Measurements from ENCODE around the gene GPR135. TPM values are rescaled to one million over a fixed set of nuclear protein-coding genes. Genes with fewer than 3 reads are reported as not detected.

Gene GPR135
- total and polyA plus RNA-seq, 2 donors (not counting 1 experiment from before 2014, with no cell fraction given): 2.1 to 3.0 TPM

- Histone ChIP-seq H3K27me3 (ENCODE audit: control insufficient read depth, insufficient read depth, low read length) (no peaks in the 10 kb centered on the region), H3K4me3 (replicated peaks in 1 of 4; ENCODE audit: control extremely low read depth in 1 of 4, insufficient read depth in 1 of 4, low read depth in 3 of 4, low read length in 4 of 4) (no peak overlapping the region), H4K20me1 (ENCODE audit: control insufficient read depth, extremely low read depth, insufficient read depth, low read length) (no peaks in the 10 kb centered on the region), H3K4me1 (ENCODE audit: control insufficient read depth, extremely low read depth, insufficient read depth, low read length) (no peaks in the 10 kb centered on the region), H3K9ac (ENCODE audit: insufficient read depth, low read length) (no peak overlapping the region), H2AFZ (ENCODE audit: low read length) (no peak overlapping the region), H3K27ac (ENCODE audit: insufficient read depth, low read length) (no peak overlapping the region), H3K4me2 (ENCODE audit: extremely low read depth, insufficient read depth, low read length) (no peak overlapping the region), H3K9me3 (ENCODE audit: control insufficient read depth, insufficient read depth, low read depth, low read length) (no peaks in the 10 kb centered on the region), H3K36me3 (ENCODE audit: control insufficient read depth, insufficient read depth, low read length) (no peaks in the 10 kb centered on the region), H3K79me2 (ENCODE audit: control insufficient read depth, insufficient read depth, low read length) (no peaks in the 10 kb centered on the region)
- no peak for DNase-seq (ENCODE audit: low read depth in 2 of 2)
- no peak for TF ChIP-seq EZH2 (IDR thresholded peaks at IDR 0.05; ENCODE audit: low read length, missing control alignments)
Measured at GRCh38 chr14:59510966-59511365, 45.8 kb upstream of the GPR135 start.

DNA sequence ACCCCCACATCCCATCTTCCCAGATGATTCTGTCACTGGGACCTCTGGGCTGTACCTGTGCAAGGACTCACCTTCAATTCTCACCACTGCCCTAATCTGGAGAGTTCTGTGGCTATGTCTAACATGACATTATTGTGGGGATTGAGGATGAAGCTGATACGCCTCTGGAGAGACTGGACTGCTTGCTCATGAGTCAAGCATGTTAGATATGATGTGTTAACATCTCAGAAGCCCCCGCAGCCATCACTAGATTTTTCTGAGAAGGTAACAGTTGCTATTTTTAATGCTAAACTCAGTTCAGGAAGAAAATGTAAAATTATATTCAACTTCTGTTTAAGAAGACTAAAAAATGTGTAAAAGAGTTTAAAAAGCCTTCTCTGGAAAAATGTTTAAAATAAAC, 44.8 kb upstream of the GPR135 start:
- DNase-seq (ENCODE audit: low read depth in 2 of 2): peak in 1 of 2 donors; percentile 26

GRCh38 chr14:59509101-59509500, 43.9 kb upstream of the GPR135 start:
- H3K36me3 ChIP-seq (ENCODE audit: control insufficient read depth, insufficient read depth, low read length): no peaks in the 10 kb centered on the region
- no peak for TF ChIP-seq CTCF (conservative IDR thresholded peaks at IDR 0.05 in 1 of 2, IDR thresholded peaks at IDR 0.05 in 1 of 2; ENCODE audit: low read depth in 1 of 2, low read length in 2 of 2)
- TF ChIP-seq EZH2 (IDR thresholded peaks at IDR 0.05; ENCODE audit: low read length, missing control alignments): no peak

More for the DNA sequence above, 44.8 kb upstream of the GPR135 start:
- no peak overlapping the region for H3K9ac ChIP-seq (ENCODE audit: insufficient read depth, low read length)
- no peaks in the 10 kb centered on the region for H3K36me3 ChIP-seq (ENCODE audit: control insufficient read depth, insufficient read depth, low read length)
- no peak for TF ChIP-seq CTCF (conservative IDR thresholded peaks at IDR 0.05 in 1 of 2, IDR thresholded peaks at IDR 0.05 in 1 of 2; ENCODE audit: low read depth in 1 of 2, low read length in 2 of 2)
- no peak for TF ChIP-seq EZH2 (IDR thresholded peaks at IDR 0.05; ENCODE audit: low read length, missing control alignments)
- H3K27ac ChIP-seq (ENCODE audit: insufficient read depth, low read length): no peak overlapping the region
- no peak overlapping the region for H3K4me3 ChIP-seq (replicated peaks in 1 of 4; ENCODE audit: control extremely low read depth in 1 of 4, insufficient read depth in 1 of 4, low read depth in 3 of 4, low read length in 4 of 4)
- no peak overlapping the region for H3K4me2 ChIP-seq (ENCODE audit: extremely low read depth, insufficient read depth, low read length)
- no peaks in the 10 kb centered on the region for H3K4me1 ChIP-seq (ENCODE audit: control insufficient read depth, extremely low read depth, insufficient read depth, low read length)
- no peaks in the 10 kb centered on the region for H3K27me3 ChIP-seq (ENCODE audit: control insufficient read depth, insufficient read depth, low read length)
- no peaks in the 10 kb centered on the region for H3K79me2 ChIP-seq (ENCODE audit: control insufficient read depth, insufficient read depth, low read length)
- no peak overlapping the region for H2AFZ ChIP-seq (ENCODE audit: low read length)
- H3K9me3 ChIP-seq (ENCODE audit: control insufficient read depth, insufficient read depth, low read depth, low read length): no peaks in the 10 kb centered on the region
- no peaks in the 10 kb centered on the region for H4K20me1 ChIP-seq (ENCODE audit: control insufficient read depth, extremely low read depth, insufficient read depth, low read length)

More at GRCh38 chr14:59509101-59509500, 43.9 kb upstream of the GPR135 start:
- DNase-seq (ENCODE audit: low read depth in 2 of 2): no peak
- H3K27me3 ChIP-seq (ENCODE audit: control insufficient read depth, insufficient read depth, low read length): no peaks in the 10 kb centered on the region
- no peaks in the 10 kb centered on the region for H3K4me1 ChIP-seq (ENCODE audit: control insufficient read depth, extremely low read depth, insufficient read depth, low read length)
- no peak overlapping the region for H3K4me2 ChIP-seq (ENCODE audit: extremely low read depth, insufficient read depth, low read length)
- no peaks in the 10 kb centered on the region for H3K79me2 ChIP-seq (ENCODE audit: control insufficient read depth, insufficient read depth, low read length)
- H4K20me1 ChIP-seq (ENCODE audit: control insufficient read depth, extremely low read depth, insufficient read depth, low read length): no peaks in the 10 kb centered on the region
- no peak overlapping the region for H3K27ac ChIP-seq (ENCODE audit: insufficient read depth, low read length)
- H3K4me3 ChIP-seq (replicated peaks in 1 of 4; ENCODE audit: control extremely low read depth in 1 of 4, insufficient read depth in 1 of 4, low read depth in 3 of 4, low read length in 4 of 4): no peak overlapping the region
- H3K9ac ChIP-seq (ENCODE audit: insufficient read depth, low read length): no peak overlapping the region
- H2AFZ ChIP-seq (ENCODE audit: low read length): no peak overlapping the region
- H3K9me3 ChIP-seq (ENCODE audit: control insufficient read depth, insufficient read depth, low read depth, low read length): no peaks in the 10 kb centered on the region
